Small intestine (tissue), 7 donors: ENCODE measurements around the gene ARHGEF2. TPM values are rescaled to one million over a fixed set of nuclear protein-coding genes. Genes with fewer than 3 reads are reported as not detected.

ENCODE experiments used
- DNase-seq, 2 donors: peaks; one replicate each; pipeline versions ENCODE4 v3.0.0 to v3.0.0-alpha.2; 2013
- FAIRE-seq: peaks from 2 replicates; lab custom pipeline; 2012; peaks lifted over from hg19 to GRCh38; lab: Jason Lieb, UNC
- H3K27ac ChIP-seq, 3 donors: one replicate each; pipeline ENCODE4 v1.5.1; 2013; ENCODE audit warnings: low read length in 2 of 3, mild to moderate bottlenecking in 2 of 3, control low read depth in 1 of 3, inconsistent platforms in 1 of 3, low read depth in 1 of 3, moderate library complexity in 1 of 3
- H3K27me3 ChIP-seq, 3 donors: one replicate each; pipeline ENCODE4 v1.6.1; 2013; ENCODE audit warnings: low read length in 3 of 3, inconsistent platforms in 1 of 3; ENCODE audit not compliant: control insufficient read depth in 3 of 3, insufficient read depth in 3 of 3
- H3K36me3 ChIP-seq, 3 donors: one replicate each; pipeline ENCODE4 v1.6.1; 2013; ENCODE audit warnings: low read length in 3 of 3, inconsistent platforms in 1 of 3, low read depth in 1 of 3, mild to moderate bottlenecking in 1 of 3, moderate library complexity in 1 of 3; ENCODE audit not compliant: control insufficient read depth in 3 of 3, insufficient read depth in 2 of 3
- H3K4me1 ChIP-seq, 3 donors: one replicate each; pipeline ENCODE4 v1.6.1; 2013; ENCODE audit warnings: low read length in 2 of 3, inconsistent platforms in 1 of 3, low read depth in 1 of 3, mild to moderate bottlenecking in 1 of 3, moderate library complexity in 1 of 3; ENCODE audit not compliant: control insufficient read depth in 3 of 3, insufficient read depth in 2 of 3
- H3K4me3 ChIP-seq, 3 donors: one replicate each; pipeline ENCODE4 v1.5.1; 2013; ENCODE audit warnings: low read length in 3 of 3, control low read depth in 1 of 3, inconsistent platforms in 1 of 3, low read depth in 1 of 3, mild to moderate bottlenecking in 1 of 3, moderate library complexity in 1 of 3
- H3K9me3 ChIP-seq, 2 donors: one replicate each; pipeline ENCODE4 v1.6.1; 2013; ENCODE audit warnings: low read depth in 1 of 2, low read length in 1 of 2; ENCODE audit not compliant: control insufficient read depth in 2 of 2, insufficient read depth in 1 of 2
- WGBS, 3 donors: extraction: QIAGEN DNeasy Blood & Tissue Kit; methylation state at CpG; one replicate each; pipeline ENCODE4 v1.1.7; 2013; 5-methylcytosine and 5-hydroxymethylcytosine counted together
- polyA plus RNA-seq, 4 donors: library from polyadenylated mRNA; stranded (reverse) in 3 of 4; unstranded in 1 of 4; fragments of 200-250 nt in 3 of 4; fragments of 120-200 nt in 1 of 4; gene quantifications; one replicate each; pipeline versions ENCODE4 v1.2.1 to v1.2.3, GENCODE V29; 2013
- donor health status: healthy with polysubstance abuse.
- donor health status: control.
- donor health status: control.
- donor health status: Bipolar disorder and iron deficiency.
- donor health status: healthy.

The ARHGEF2 gene
- polyA plus RNA-seq, 4 donors, result 14.6 to 61.6 (median 38.2) TPM

DNA sequence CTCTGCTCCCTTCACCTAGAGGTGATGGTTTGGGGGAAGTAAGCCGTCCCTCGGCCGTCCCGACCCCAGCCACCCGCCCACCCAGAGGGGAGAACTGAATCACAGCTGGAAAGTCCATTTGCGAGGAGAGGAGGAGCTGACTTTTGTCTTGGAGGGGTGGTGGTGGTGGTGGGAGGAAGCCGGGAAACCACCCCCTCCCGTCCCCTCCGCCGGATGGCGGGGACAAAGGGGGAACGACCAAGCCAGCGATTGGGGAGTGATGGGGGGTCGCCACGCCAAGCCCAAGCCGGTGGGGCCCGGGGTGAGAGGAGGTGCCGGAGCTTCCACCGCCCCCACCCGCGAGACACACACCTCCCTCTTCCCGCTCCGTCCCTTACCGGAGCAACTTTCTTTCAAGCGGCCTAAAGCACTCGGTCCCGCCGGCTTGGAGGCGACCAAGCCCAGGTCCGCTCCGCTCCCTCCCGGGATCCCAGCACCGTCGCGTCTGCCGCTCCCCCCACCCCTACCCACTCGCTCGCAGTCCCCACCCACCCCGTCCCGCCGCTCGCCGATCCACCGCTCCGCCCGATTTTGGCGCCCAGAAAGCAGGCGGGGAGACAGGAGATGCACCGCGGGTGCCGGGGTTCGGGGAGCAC lies 540 bp downstream of the ARHGEF2 start:
- H3K4me1 ChIP-seq, result peaks cover 7 to 65% (median 34%) of the 10 kb centered on the region in 3 donors
- H3K27ac ChIP-seq, result peak overlapping the region; percentile 77 to 93 (median 89)
- H3K4me3 ChIP-seq, result peak overlapping the region; percentile 87 to 94 (median 88)
- H3K36me3 ChIP-seq, result peaks cover 0 to 24% (median 0%) of the 10 kb centered on the region in 3 donors
- 0% methylated on average over 34 to 52 of the region's 52 CpGs for WGBS, 3 donors
- H3K9me3 ChIP-seq, result no peaks in the 10 kb centered on the region
- peak in 1 of 2 donors; percentile 31 for DNase-seq
- no peaks in the 10 kb centered on the region for H3K27me3 ChIP-seq
- no peak for FAIRE-seq

GRCh38 chr1:155976913-155977689 lies 1.2 kb downstream of the ARHGEF2 start:
- Histone ChIP-seq H3K4me3 (peak overlapping the region; percentile 87 to 94 (median 88)), H3K4me1 (peaks cover 10 to 65% (median 34%) of the 10 kb centered on the region in 3 donors), H3K36me3 (peaks cover 0 to 30% (median 0%) of the 10 kb centered on the region in 3 donors), H3K27me3 (no peaks in the 10 kb centered on the region), H3K27ac (peak overlapping the region; percentile 77 to 93 (median 89)), H3K9me3 (no peaks in the 10 kb centered on the region)
- FAIRE-seq (no peak), DNase-seq (peak in 1 of 2 donors; percentile 36)
- 3 to 5% (median 3%) methylated on average over 5 of the region's 5 CpGs for WGBS, 3 donors

DNA sequence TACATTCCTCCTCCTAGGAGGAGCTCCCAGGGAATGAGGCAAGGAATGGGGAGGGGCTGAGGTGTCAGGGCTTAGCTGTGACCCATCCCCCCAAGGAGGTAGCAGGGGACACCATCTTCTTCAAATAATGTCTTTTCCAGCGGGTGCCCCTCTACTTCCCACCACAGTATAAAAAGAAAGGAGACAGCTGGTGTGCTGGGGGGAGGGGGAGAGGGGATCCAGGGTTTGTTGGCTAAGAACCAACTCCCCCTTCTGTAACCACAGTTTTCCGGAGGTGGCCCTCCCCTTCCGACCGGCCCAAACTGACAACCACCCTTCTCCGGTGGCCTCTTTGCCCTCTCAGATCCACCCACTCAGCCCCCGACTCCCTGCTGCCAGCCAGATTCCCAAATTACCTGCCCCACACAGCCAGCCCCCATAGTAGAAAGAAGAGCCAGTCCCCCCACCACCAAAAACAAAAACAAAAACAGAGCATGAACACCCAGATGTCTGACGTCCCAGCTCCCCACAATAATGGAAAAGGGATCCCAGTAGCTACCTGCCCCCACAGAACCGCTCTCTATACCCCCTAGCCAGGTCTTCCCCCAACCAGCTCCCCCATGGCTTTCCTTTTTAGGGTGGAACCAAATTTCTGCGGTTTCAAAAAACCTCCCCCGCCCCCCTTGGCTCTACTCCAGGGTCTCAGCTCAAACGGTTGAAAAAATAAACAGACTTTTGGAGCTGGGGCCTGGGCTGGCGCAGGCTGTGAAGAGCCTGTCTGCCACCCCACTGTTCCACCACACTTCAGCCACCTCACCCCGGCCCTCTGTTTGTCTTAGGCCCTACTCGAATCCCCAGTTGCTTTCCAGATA lies 2.1 kb downstream of the ARHGEF2 start:
- Histone ChIP-seq H3K4me1 (peaks cover 8 to 59% (median 30%) of the 10 kb centered on the region in 3 donors), H3K36me3 (peaks cover 0 to 32% (median 0%) of the 10 kb centered on the region in 3 donors), H3K9me3 (no peaks in the 10 kb centered on the region), H3K27ac (peak overlapping the region; percentile 77 to 93 (median 89)), H3K27me3 (no peaks in the 10 kb centered on the region), H3K4me3 (peak overlapping the region; percentile 87 to 94 (median 88))
- WGBS, 3 donors, result 17 to 40% (median 34%) methylated on average over 12 to 14 of the region's 14 CpGs
- DNase-seq (peak in 1 of 2 donors; percentile 44), FAIRE-seq (no peak)

- DNase-seq, result no peak
- H3K4me1 ChIP-seq, result peaks cover 8 to 54% (median 26%) of the 10 kb centered on the region in 3 donors
- H3K4me3 ChIP-seq, result peak overlapping the region; percentile 37 to 88 (median 87)
- no peaks in the 10 kb centered on the region for H3K9me3 ChIP-seq
- no peaks in the 10 kb centered on the region for H3K27me3 ChIP-seq
- 24 to 54% (median 44%) methylated on average over 4 of the region's 4 CpGs for WGBS, 3 donors
- H3K36me3 ChIP-seq, result peaks cover 0 to 36% (median 0%) of the 10 kb centered on the region in 3 donors
- peak overlapping the region; percentile 2 to 93 (median 89) for H3K27ac ChIP-seq
- FAIRE-seq, result no peak
Measured at GRCh38 chr1:155975375-155976061, 2.8 kb downstream of the ARHGEF2 start.

GRCh38 chr1:155974208-155975115 lies 3.9 kb downstream of the ARHGEF2 start:
- Histone ChIP-seq H3K4me3 (no peak overlapping the region), H3K4me1 (peaks cover 5 to 48% (median 20%) of the 10 kb centered on the region in 3 donors)
- no peak for FAIRE-seq

GRCh38 chr1:155973723-155974122 lies 4.6 kb downstream of the ARHGEF2 start:
- Histone ChIP-seq H3K27ac (no peak overlapping the region), H3K4me1 (peaks cover 3 to 42% (median 19%) of the 10 kb centered on the region in 3 donors), H3K4me3 (no peak overlapping the region), H3K36me3 (peaks cover 0 to 54% (median 3%) of the 10 kb centered on the region in 3 donors), H3K27me3 (no peaks in the 10 kb centered on the region), H3K9me3 (no peaks in the 10 kb centered on the region)
- 71 to 90% (median 85%) methylated on average over 3 of the region's 3 CpGs for WGBS, 3 donors
- no peak for DNase-seq
- no peak for FAIRE-seq

More at GRCh38 chr1:155974208-155975115, 3.9 kb downstream of the ARHGEF2 start:
- DNase-seq, result no peak
- Histone ChIP-seq H3K9me3 (no peaks in the 10 kb centered on the region), H3K27me3 (no peaks in the 10 kb centered on the region), H3K27ac (peak overlapping the region in 2 of 3 donors; percentile 89 to 93), H3K36me3 (peaks cover 0 to 47% (median 0%) of the 10 kb centered on the region in 3 donors)
- WGBS, 3 donors, result 43 to 69% (median 68%) methylated on average over 13 of the region's 13 CpGs
